GM12878 (cell line): Measurements from ENCODE around the gene FOXA2.

Experiments used
- BCL3 ChIP-seq: IDR thresholded peaks from 2 replicates; pipeline ENCODE4 v1.6.1; 2011; ENCODE audit warnings: borderline replicate concordance, low read depth, mild to moderate bottlenecking, moderate library complexity, low read length; ENCODE audit not compliant: insufficient read depth, poor library complexity, severe bottlenecking
- CEBPB ChIP-seq, 2 experiments: fragments of 150-350 bp in 1 of 2; IDR thresholded peaks; 2 replicates each; pipeline ENCODE4 v1.6.1; 2012 to 2014; ENCODE audit warnings: low read depth in 2 of 2, low read length in 2 of 2, borderline replicate concordance in 1 of 2, inconsistent platforms in 1 of 2
- ETV6 ChIP-seq, 2 experiments: fragments of 450-650 bp in 1 of 2; IDR thresholded peaks in 1 of 2; conservative IDR thresholded peaks in 1 of 2; 2 replicates each; pipeline ENCODE4 v1.6.1; 2014; ENCODE audit warnings: antibody characterized with exemption in 1 of 2, borderline replicate concordance in 1 of 2, low read depth in 1 of 2, mild to moderate bottlenecking in 1 of 2, moderate library complexity in 1 of 2
- NBN ChIP-seq: fragments of 450-650 bp; IDR thresholded peaks from 2 replicates; pipeline ENCODE4 v1.6.1; 2016
- POLR2A ChIP-seq: IDR thresholded peaks from 2 replicates; pipeline ENCODE4 v1.6.1; 2011; ENCODE audit warnings: low read depth, mild to moderate bottlenecking, low read length
- SUPT20H ChIP-seq: IDR thresholded peaks from 2 replicates; pipeline ENCODE4 v1.6.1; 2011; ENCODE audit warnings: low read depth, mild to moderate bottlenecking, low read length, moderate library complexity, borderline replicate concordance; ENCODE audit not compliant: control insufficient read depth
- YY1 ChIP-seq: IDR thresholded peaks from 2 replicates; pipeline ENCODE4 v1.6.1; 2011; ENCODE audit warnings: low read depth, mild to moderate bottlenecking, low read length
- ZBTB11 ChIP-seq: fragments of 450-650 bp; formaldehyde crosslinking; IDR thresholded peaks from 2 replicates; pipeline ENCODE4 v1.5.0; 2022; ENCODE audit warnings: mild to moderate bottlenecking, missing genetic modification characterization
- TF ChIP-seq, protein P1 (sequence below), 3 experiments: IDR thresholded peaks in 2 of 3; conservative IDR thresholded peaks in 1 of 3; 2 replicates each; pipeline ENCODE4 v1.5.1; 2011; ENCODE audit warnings: low read depth in 3 of 3, low read length in 3 of 3, mild to moderate bottlenecking in 3 of 3, control low read depth in 2 of 3, moderate library complexity in 2 of 3, inconsistent platforms in 1 of 3, mixed read lengths in 1 of 3; ENCODE audit not compliant: control insufficient read depth in 2 of 3, insufficient read depth in 1 of 3; ENCODE audit errors: extremely low read depth in 1 of 3

- no peak for TF ChIP-seq YY1
- TF ChIP-seq, protein P1, sequence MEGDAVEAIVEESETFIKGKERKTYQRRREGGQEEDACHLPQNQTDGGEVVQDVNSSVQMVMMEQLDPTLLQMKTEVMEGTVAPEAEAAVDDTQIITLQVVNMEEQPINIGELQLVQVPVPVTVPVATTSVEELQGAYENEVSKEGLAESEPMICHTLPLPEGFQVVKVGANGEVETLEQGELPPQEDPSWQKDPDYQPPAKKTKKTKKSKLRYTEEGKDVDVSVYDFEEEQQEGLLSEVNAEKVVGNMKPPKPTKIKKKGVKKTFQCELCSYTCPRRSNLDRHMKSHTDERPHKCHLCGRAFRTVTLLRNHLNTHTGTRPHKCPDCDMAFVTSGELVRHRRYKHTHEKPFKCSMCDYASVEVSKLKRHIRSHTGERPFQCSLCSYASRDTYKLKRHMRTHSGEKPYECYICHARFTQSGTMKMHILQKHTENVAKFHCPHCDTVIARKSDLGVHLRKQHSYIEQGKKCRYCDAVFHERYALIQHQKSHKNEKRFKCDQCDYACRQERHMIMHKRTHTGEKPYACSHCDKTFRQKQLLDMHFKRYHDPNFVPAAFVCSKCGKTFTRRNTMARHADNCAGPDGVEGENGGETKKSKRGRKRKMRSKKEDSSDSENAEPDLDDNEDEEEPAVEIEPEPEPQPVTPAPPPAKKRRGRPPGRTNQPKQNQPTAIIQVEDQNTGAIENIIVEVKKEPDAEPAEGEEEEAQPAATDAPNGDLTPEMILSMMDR (IDR thresholded peaks at IDR 0.05 in 2 of 3, conservative IDR thresholded peaks at IDR 0.05 in 1 of 3; ENCODE audit: control insufficient read depth in 2 of 3, extremely low read depth in 1 of 3, insufficient read depth in 1 of 3, low read depth in 3 of 3, low read length in 3 of 3), result no peak
- TF ChIP-seq POLR2A, result no peak
- TF ChIP-seq SUPT20H, result no peak
- no peak for TF ChIP-seq BCL3
- no peak for TF ChIP-seq ETV6 (conservative IDR thresholded peaks at IDR 0.05 in 1 of 2, IDR thresholded peaks at IDR 0.05 in 1 of 2; ENCODE audit: borderline replicate concordance in 1 of 2, low read depth in 1 of 2)
- no peak for TF ChIP-seq ZBTB11 (CRISPR knock-in tag)
- no peak for TF ChIP-seq NBN
- no peak for TF ChIP-seq CEBPB (IDR thresholded peaks at IDR 0.05; ENCODE audit: borderline replicate concordance in 1 of 2, low read depth in 2 of 2, low read length in 2 of 2)
Observed at GRCh38 chr20:22619272-22619671, 34.9 kb upstream of the FOXA2 start.
